IPS-20b (cell line): ENCODE measurements around the gene FABP6.
A peak's percentile ranks its signal among the peaks of the same experiment; 100 is the strongest.
"Not testable (repeated sequence)": the region's sequence is repeated elsewhere in the genome, so short reads cannot be mapped to it uniquely, and the experiment has no call there.

ENCODE experiments used
- H3K27ac ChIP-seq: one replicate; pipeline ENCODE4 v1.5.1; 2013; ENCODE audit warnings: low read length
- H3K27me3 ChIP-seq: 2 replicates; pipeline ENCODE4 v1.6.1; 2013; ENCODE audit warnings: mild to moderate bottlenecking, low read length, inconsistent platforms; ENCODE audit not compliant: insufficient read depth
- H3K36me3 ChIP-seq: 2 replicates; pipeline ENCODE4 v1.6.1; 2013; ENCODE audit warnings: low read depth, mild to moderate bottlenecking, inconsistent platforms, low read length, moderate library complexity; ENCODE audit not compliant: insufficient read depth
- H3K4me1 ChIP-seq: 2 replicates; pipeline ENCODE4 v1.6.1; 2013; ENCODE audit warnings: mild to moderate bottlenecking, control low read depth, inconsistent platforms, low read length, moderate library complexity; ENCODE audit not compliant: insufficient read depth
- H3K4me3 ChIP-seq: 2 replicates; pipeline ENCODE4 v1.5.1; 2013; ENCODE audit warnings: mild to moderate bottlenecking, low read length, inconsistent platforms
- H3K9ac ChIP-seq: 2 replicates; pipeline ENCODE4 v1.6.1; 2013; ENCODE audit warnings: low read depth, mild to moderate bottlenecking, inconsistent platforms, low read length, moderate library complexity
- H3K9me3 ChIP-seq: 2 replicates; pipeline ENCODE4 v1.6.1; 2013; ENCODE audit warnings: mild to moderate bottlenecking, low read depth, low read length, inconsistent platforms; ENCODE audit not compliant: insufficient read depth

The FABP6 gene

GRCh38 chr5:160230686-160231527 is 1.6 kb downstream of the FABP6 start:
- H3K27ac ChIP-seq = no peak overlapping the region

GRCh38 chr5:160231783-160232342 is 2.6 kb downstream of the FABP6 start:
- H3K4me3 ChIP-seq = no peak overlapping the region
- no peaks in the 10 kb centered on the region for H3K36me3 ChIP-seq
- H3K9me3 ChIP-seq = 0 out of 2 replicates have a peak, but pooled peaks cover 4% of the 10 kb centered on the region
- no peak overlapping the region for H3K27ac ChIP-seq
- no peaks in the 10 kb centered on the region; the same call in 1 of the 2 replicates for H3K4me1 ChIP-seq
- H3K9ac ChIP-seq = no peak overlapping the region
- H3K27me3 ChIP-seq = no peaks in the 10 kb centered on the region

More at GRCh38 chr5:160230686-160231527, 1.6 kb downstream of the FABP6 start:
- H3K27me3 ChIP-seq = no peaks in the 10 kb centered on the region
- no peaks in the 10 kb centered on the region for H3K36me3 ChIP-seq
- peaks cover 4% of the 10 kb centered on the region; the same call in 1 of the 2 replicates for H3K4me1 ChIP-seq
- H3K9ac ChIP-seq = no peak overlapping the region
- no peak overlapping the region for H3K4me3 ChIP-seq
- 0 out of 2 replicates have a peak, but pooled peaks cover 4% of the 10 kb centered on the region for H3K9me3 ChIP-seq

- Histone ChIP-seq H3K36me3 (no peaks in the 10 kb centered on the region), H3K4me1 (peaks cover 7% of the 10 kb centered on the region; the same call in 1 of the 2 replicates), H3K27me3 (no peaks in the 10 kb centered on the region), H3K4me3 (no peak overlapping the region), H3K27ac (no peak overlapping the region), H3K9me3 (0 out of 2 replicates have a peak, but pooled peaks cover 4% of the 10 kb centered on the region), H3K9ac (no peak overlapping the region)
Observed at GRCh38 chr5:160233215-160233614, 3.9 kb downstream of the FABP6 start.

- H3K27ac ChIP-seq = no peak overlapping the region
- H3K36me3 ChIP-seq = no peaks in the 10 kb centered on the region
Observed at GRCh38 chr5:160235731-160236130, 6.4 kb downstream of the FABP6 start.

GRCh38 chr5:160237571-160238093 is 8.3 kb downstream of the FABP6 start:
- Histone ChIP-seq H3K9ac (peak overlapping the region; percentile 17; the same call in 1 of the 2 replicates), H3K27me3 (no peaks in the 10 kb centered on the region), H3K9me3 (0 out of 2 replicates have a peak, but pooled peaks cover 4% of the 10 kb centered on the region), H3K4me3 (peak overlapping the region; percentile 20; the same call in 1 of the 2 replicates), H3K36me3 (no peaks in the 10 kb centered on the region), H3K27ac (no peak overlapping the region), H3K4me1 (peaks cover 11% of the 10 kb centered on the region; the same call in 1 of the 2 replicates)

More at GRCh38 chr5:160235731-160236130, 6.4 kb downstream of the FABP6 start:
- H3K9me3 ChIP-seq = 0 out of 2 replicates have a peak, but pooled peaks cover 4% of the 10 kb centered on the region
- no peak overlapping the region for H3K9ac ChIP-seq
- H3K27me3 ChIP-seq = no peaks in the 10 kb centered on the region
- peaks cover 11% of the 10 kb centered on the region; the same call in 1 of the 2 replicates for H3K4me1 ChIP-seq
- H3K4me3 ChIP-seq = no peak overlapping the region

- Histone ChIP-seq H3K27me3 (no peaks in the 10 kb centered on the region), H3K36me3 (no peaks in the 10 kb centered on the region), H3K4me1 (peaks cover 15% of the 10 kb centered on the region; the same call in 1 of the 2 replicates), H3K9me3 (no peaks in the 10 kb centered on the region), H3K27ac (no peak overlapping the region), H3K4me3 (no peak overlapping the region), H3K9ac (no peak overlapping the region)
Observed at GRCh38 chr5:160240350-160240749, 11.0 kb downstream of the FABP6 start.

GRCh38 chr5:160242145-160242544 is 12.8 kb downstream of the FABP6 start:
- no peak overlapping the region for H3K4me3 ChIP-seq
- no peak overlapping the region for H3K9ac ChIP-seq
- H3K4me1 ChIP-seq = peaks cover 13% of the 10 kb centered on the region; the same call in 1 of the 2 replicates
- H3K9me3 ChIP-seq = no peaks in the 10 kb centered on the region
- no peaks in the 10 kb centered on the region for H3K27me3 ChIP-seq
- no peak overlapping the region for H3K27ac ChIP-seq
- H3K36me3 ChIP-seq = no peaks in the 10 kb centered on the region

GRCh38 chr5:160245506-160246086 is 16.3 kb downstream of the FABP6 start:
- Histone ChIP-seq H3K9ac (no peak overlapping the region), H3K27me3 (no peaks in the 10 kb centered on the region), H3K9me3 (no peaks in the 10 kb centered on the region), H3K36me3 (no peaks in the 10 kb centered on the region), H3K4me3 (no peak overlapping the region), H3K27ac (no peak overlapping the region), H3K4me1 (peaks cover 4% of the 10 kb centered on the region; the same call in 1 of the 2 replicates)

GRCh38 chr5:160249570-160249969 is 20.3 kb downstream of the FABP6 start:
- not testable (repeated sequence) for H3K27me3 ChIP-seq, H3K9me3 ChIP-seq, H3K4me3 ChIP-seq, H3K9ac ChIP-seq, H3K27ac ChIP-seq, H3K4me1 ChIP-seq
- peaks cover 37% of the 10 kb centered on the region for H3K36me3 ChIP-seq

GRCh38 chr5:160250226-160250625 is 20.9 kb downstream of the FABP6 start:
- Histone ChIP-seq H3K36me3 (peaks cover 42% of the 10 kb centered on the region), H3K9ac (no peak overlapping the region), H3K27me3 (no peaks in the 10 kb centered on the region), H3K4me3 (no peak overlapping the region), H3K27ac (no peak overlapping the region), H3K4me1 (no peaks in the 10 kb centered on the region), H3K9me3 (no peaks in the 10 kb centered on the region)

- Histone ChIP-seq H3K4me3 (no peak overlapping the region), H3K4me1 (no peaks in the 10 kb centered on the region), H3K9ac (no peak overlapping the region), H3K36me3 (peaks cover 48% of the 10 kb centered on the region), H3K9me3 (no peaks in the 10 kb centered on the region), H3K27me3 (no peaks in the 10 kb centered on the region), H3K27ac (no peak overlapping the region)
Observed at GRCh38 chr5:160250826-160251225, 21.5 kb downstream of the FABP6 start.
